Liver (tissue), 9 donors: ENCODE results near the gene SCARF1. TPM values are rescaled to one million over a fixed set of nuclear protein-coding genes. Genes with fewer than 3 reads are reported as not detected.

Experiments
- DNase-seq: peaks from one replicate; pipeline ENCODE4 v3.0.0-alpha.2; 2017; ENCODE audit warnings: low spot score
- H3K27ac ChIP-seq, 2 donors: one replicate each; pipeline ENCODE4 v1.7.0; 2013; ENCODE audit warnings: inconsistent platforms in 2 of 2, low read length in 2 of 2, control low read depth in 1 of 2, low read depth in 1 of 2, mild to moderate bottlenecking in 1 of 2
- H3K27me3 ChIP-seq, 4 donors: one replicate each; pipeline versions ENCODE4 v1.6.1 to v1.7.0; 2013; ENCODE audit warnings: low read length in 3 of 4, inconsistent platforms in 1 of 4, mild to moderate bottlenecking in 1 of 4, moderate library complexity in 1 of 4; ENCODE audit not compliant: control insufficient read depth in 4 of 4, insufficient read depth in 4 of 4
- H3K36me3 ChIP-seq, 4 donors: one replicate each; pipeline versions ENCODE4 v1.6.1 to v1.7.0; 2013; ENCODE audit warnings: low read length in 3 of 4, mild to moderate bottlenecking in 3 of 4, low read depth in 1 of 4, moderate library complexity in 1 of 4; ENCODE audit not compliant: control insufficient read depth in 4 of 4, insufficient read depth in 3 of 4
- H3K4me1 ChIP-seq, 4 donors: one replicate each; pipeline versions ENCODE4 v1.6.1 to v1.7.0; 2013; ENCODE audit warnings: low read length in 3 of 4, mild to moderate bottlenecking in 3 of 4, moderate library complexity in 1 of 4; ENCODE audit not compliant: control insufficient read depth in 4 of 4, insufficient read depth in 4 of 4
- H3K4me3 ChIP-seq, 3 donors: one replicate each; pipeline versions ENCODE4 v1.6.1 to v1.7.0; 2013; ENCODE audit warnings: low read length in 3 of 3, control low read depth in 1 of 3, low read depth in 1 of 3, mild to moderate bottlenecking in 1 of 3
- H3K9ac ChIP-seq, 2 donors: one replicate each; pipeline ENCODE4 v1.7.0; 2013; ENCODE audit warnings: low read length in 2 of 2, mild to moderate bottlenecking in 2 of 2, moderate library complexity in 2 of 2, control low read depth in 1 of 2, low read depth in 1 of 2
- H3K9me3 ChIP-seq, 4 donors: one replicate each; pipeline versions ENCODE4 v1.6.1 to v1.7.0; 2013; ENCODE audit warnings: low read length in 3 of 4; ENCODE audit not compliant: control insufficient read depth in 4 of 4
- ATF3 ChIP-seq: IDR thresholded peaks from 2 replicates; pipeline ENCODE4 v1.6.1; 2016; ENCODE audit warnings: antibody characterized with exemption
- CTCF ChIP-seq: fragments of 150-350 bp; IDR thresholded peaks from 2 replicates; pipeline ENCODE4 v1.5.1; 2017; ENCODE audit warnings: improper control_type of control experiment, low read depth, low read length; ENCODE audit not compliant: missing input control
- EGR1 ChIP-seq, 2 donors: IDR thresholded peaks; 2 replicates each; pipeline ENCODE4 v1.6.1; 2016 to 2018; ENCODE audit warnings: antibody characterized with exemption in 2 of 2, low read depth in 2 of 2
- FOXA1 ChIP-seq: IDR thresholded peaks from 2 replicates; pipeline ENCODE4 v1.6.1; 2016; ENCODE audit warnings: antibody characterized with exemption
- FOXA2 ChIP-seq: IDR thresholded peaks from 2 replicates; pipeline ENCODE4 v1.6.1; 2016; ENCODE audit warnings: antibody characterized with exemption
- GABPA ChIP-seq, 2 donors: IDR thresholded peaks in 1 of 2; conservative IDR thresholded peaks in 1 of 2; 2 replicates each; pipeline ENCODE4 v1.6.1; 2016; ENCODE audit warnings: antibody characterized with exemption in 2 of 2, mild to moderate bottlenecking in 1 of 2, moderate library complexity in 1 of 2
- HNF4A ChIP-seq, 2 donors: conservative IDR thresholded peaks; 2 replicates each; pipeline ENCODE4 v1.6.1; 2016; ENCODE audit warnings: antibody characterized with exemption in 2 of 2, mild to moderate bottlenecking in 2 of 2
- HNF4G ChIP-seq: IDR thresholded peaks from 2 replicates; pipeline ENCODE4 v1.6.1; 2016; ENCODE audit warnings: antibody characterized with exemption
- JUND ChIP-seq, 2 donors: IDR thresholded peaks; 2 replicates each; pipeline ENCODE4 v1.6.1; 2016; ENCODE audit warnings: antibody characterized with exemption in 2 of 2
- NR2F2 ChIP-seq: IDR thresholded peaks from 2 replicates; pipeline ENCODE4 v1.6.1; 2016; ENCODE audit warnings: antibody characterized with exemption
- RAD21 ChIP-seq, 2 donors: IDR thresholded peaks; 2 replicates each; pipeline ENCODE4 v1.6.1; 2016; ENCODE audit warnings: antibody characterized with exemption in 2 of 2, mild to moderate bottlenecking in 2 of 2
- REST ChIP-seq: IDR thresholded peaks from 2 replicates; pipeline ENCODE4 v1.6.1; 2016; ENCODE audit warnings: antibody characterized with exemption, mild to moderate bottlenecking
- RXRA ChIP-seq, 2 donors: IDR thresholded peaks; 2 replicates each; pipeline ENCODE4 v1.6.1; 2017 to 2018; ENCODE audit warnings: antibody characterized with exemption in 2 of 2, mild to moderate bottlenecking in 1 of 2
- SP1 ChIP-seq: IDR thresholded peaks from 2 replicates; pipeline ENCODE4 v1.6.1; 2018; ENCODE audit warnings: antibody characterized with exemption, mild to moderate bottlenecking
- TAF1 ChIP-seq: conservative IDR thresholded peaks from 2 replicates; pipeline ENCODE4 v1.6.1; 2016; ENCODE audit warnings: antibody characterized with exemption, mild to moderate bottlenecking
- YY1 ChIP-seq: IDR thresholded peaks from 2 replicates; pipeline ENCODE4 v1.6.1; 2016; ENCODE audit warnings: antibody characterized with exemption, mild to moderate bottlenecking
- ZBTB33 ChIP-seq: IDR thresholded peaks from 2 replicates; pipeline ENCODE4 v1.6.1; 2016; ENCODE audit warnings: antibody characterized with exemption
- WGBS: extraction: QIAGEN DNeasy Blood & Tissue Kit; methylation state at CpG from one replicate; pipeline ENCODE4 v1.1.7; 2013; 5-methylcytosine and 5-hydroxymethylcytosine counted together
- polyA plus RNA-seq, 2 donors: library from polyadenylated mRNA; stranded (reverse) in 1 of 2; unstranded in 1 of 2; fragments of 200-250 nt in 1 of 2; fragments of >200 nt in 1 of 2; fragmentation: Nextera tagmentation in 1 of 2; extraction: Ambion mirVana in 1 of 2; gene quantifications; one replicate each; pipeline versions ENCODE4 v1.2.1 to v1.2.3, GENCODE V29; 2013 to 2015
- total RNA-seq, 2 donors: library from RNA; depleted of rRNA; stranded (reverse); fragments of >200 nt; gene quantifications; one replicate each; pipeline ENCODE4 v1.2.3, GENCODE V29; 2014
- donor health status: healthy.
- donor health status: healthy.
- donor health status: healthy.
- donor health status: healthy.
- donor health status: healthy.

Gene SCARF1
- total and polyA plus RNA-seq, 4 donors: 1.3 to 11.9 (median 8.4) TPM

GRCh38 chr17:1634841-1635650 lies 10.5 kb downstream of the SCARF1 start:
- Histone ChIP-seq H3K9me3 (no peaks in the 10 kb centered on the region), H3K4me3 (no peak overlapping the region), H3K9ac (no peak overlapping the region), H3K27me3 (no peaks in the 10 kb centered on the region), H3K4me1 (peaks cover 0 to 2% (median under 1%) of the 10 kb centered on the region in 4 donors), H3K36me3 (peaks cover 6 to 20% (median 13%) of the 10 kb centered on the region in 4 donors), H3K27ac (no peak overlapping the region)
- 96% methylated on average over 45 of the region's 45 CpGs for WGBS
- no peak for TF ChIP-seq CTCF
- no peak for TF ChIP-seq ZBTB33
- TF ChIP-seq REST: no peak
- no peak for TF ChIP-seq EGR1 (IDR thresholded peaks at IDR 0.05; ENCODE audit: low read depth in 2 of 2)
- DNase-seq: no peak

- Histone ChIP-seq H3K9me3 (no peaks in the 10 kb centered on the region), H3K27ac (no peak overlapping the region), H3K4me3 (no peak overlapping the region), H3K36me3 (peaks cover 3 to 5% (median 4%) of the 10 kb centered on the region in 4 donors), H3K4me1 (peaks cover 9 to 29% (median 20%) of the 10 kb centered on the region in 4 donors), H3K9ac (no peak overlapping the region), H3K27me3 (no peaks in the 10 kb centered on the region)
- 88% methylated on average over 4 of the region's 4 CpGs for WGBS
- TF ChIP-seq HNF4G (no peak), HNF4A (conservative IDR thresholded peaks at IDR 0.05) (no peak), YY1 (no peak), NR2F2 (no peak), JUND (IDR thresholded peaks at IDR 0.05) (no peak), RXRA (IDR thresholded peaks at IDR 0.05) (no peak), FOXA1 (no peak), SP1 (no peak), CTCF (no peak), TAF1 (no peak), REST (no peak), GABPA (IDR thresholded peaks at IDR 0.05 in 1 of 2, conservative IDR thresholded peaks at IDR 0.05 in 1 of 2) (no peak), EGR1 (IDR thresholded peaks at IDR 0.05; ENCODE audit: low read depth in 2 of 2) (no peak), RAD21 (IDR thresholded peaks at IDR 0.05) (no peak), FOXA2 (no peak), ATF3 (no peak)
- no peak for DNase-seq
These were observed 14.9 kb downstream of the SCARF1 start for GRCh38 chr17:1630662-1631061.
